H9 (cell line): ENCODE data around the gene SRP68. TPM values are rescaled to one million over a fixed set of nuclear protein-coding genes. Genes with fewer than 3 reads are reported as not detected.

Experiments used
- DNase-seq: peaks from one replicate; pipeline ENCODE4 v3.0.0-alpha.2; 2017
- H2AFZ ChIP-seq: one replicate; pipeline ENCODE4 v1.6.1; 2013; ENCODE audit warnings: mild to moderate bottlenecking, low read length, control low read depth, moderate library complexity
- H2AK5ac ChIP-seq: 2 replicates; pipeline ENCODE4 v1.6.1; 2013; ENCODE audit warnings: low read length, control low read depth, mixed read lengths; ENCODE audit not compliant: insufficient read length
- H2BK120ac ChIP-seq: one replicate; pipeline ENCODE4 v1.6.1; 2013; ENCODE audit warnings: low read depth, mild to moderate bottlenecking, low read length, control low read depth, inconsistent platforms; ENCODE audit not compliant: poor library complexity, severe bottlenecking
- H2BK12ac ChIP-seq: 2 replicates; pipeline ENCODE4 v1.6.1; 2013; ENCODE audit warnings: low read length, control low read depth, mixed read lengths, low read depth; ENCODE audit not compliant: insufficient read length
- H2BK15ac ChIP-seq: 2 replicates; pipeline ENCODE4 v1.6.1; 2013; ENCODE audit warnings: low read depth, low read length, control low read depth
- H2BK20ac ChIP-seq: one replicate; pipeline ENCODE4 v1.6.1; 2013; ENCODE audit warnings: low read depth, mild to moderate bottlenecking, low read length, control low read depth, inconsistent platforms; ENCODE audit not compliant: poor library complexity, severe bottlenecking
- H2BK5ac ChIP-seq: 2 replicates; pipeline ENCODE4 v1.6.1; 2013; ENCODE audit warnings: low read length, control low read depth, mixed read lengths; ENCODE audit not compliant: insufficient read length
- H3K14ac ChIP-seq: 2 replicates; pipeline ENCODE4 v1.6.1; 2013; ENCODE audit warnings: low read length, control low read depth; ENCODE audit not compliant: insufficient read depth
- H3K18ac ChIP-seq: 2 replicates; pipeline ENCODE4 v1.6.1; 2013; ENCODE audit warnings: low read depth, mild to moderate bottlenecking, mixed read lengths, low read length, control low read depth; ENCODE audit not compliant: insufficient read length
- H3K23ac ChIP-seq: 2 replicates; pipeline ENCODE4 v1.6.1; 2013; ENCODE audit warnings: low read length, control low read depth, mixed read lengths, low read depth; ENCODE audit not compliant: insufficient read length
- H3K23me2 ChIP-seq: 2 replicates; pipeline ENCODE4 v1.6.1; 2013; ENCODE audit warnings: low read depth, mild to moderate bottlenecking, mixed read lengths, low read length, control low read depth; ENCODE audit not compliant: insufficient read length, poor library complexity, severe bottlenecking
- H3K27ac ChIP-seq: 2 replicates; pipeline ENCODE4 v1.5.1; 2013; ENCODE audit warnings: low read length, control low read depth, mixed read lengths, low read depth; ENCODE audit not compliant: insufficient read length
- H3K27me3 ChIP-seq: 2 replicates; pipeline ENCODE4 v1.6.1; 2013; ENCODE audit warnings: low read length, control low read depth, inconsistent platforms; ENCODE audit not compliant: insufficient read depth
- H3K4ac ChIP-seq: 2 replicates; pipeline ENCODE4 v1.6.1; 2013; ENCODE audit warnings: low read depth, mild to moderate bottlenecking, control low read depth, inconsistent platforms, low read length, moderate library complexity
- H3K4me1 ChIP-seq: 2 replicates; pipeline ENCODE4 v1.6.1; 2013; ENCODE audit warnings: low read length, control low read depth, inconsistent platforms; ENCODE audit not compliant: insufficient read depth
- H3K4me2 ChIP-seq: 2 replicates; pipeline ENCODE4 v1.6.1; 2013; ENCODE audit warnings: low read length, control low read depth, mixed read lengths; ENCODE audit not compliant: insufficient read length, insufficient read depth
- H3K56ac ChIP-seq: 2 replicates; pipeline ENCODE4 v1.6.1; 2013; ENCODE audit warnings: low read depth, mild to moderate bottlenecking, mixed read lengths, low read length, control low read depth; ENCODE audit not compliant: insufficient read length
- H3K79me1 ChIP-seq: 2 replicates; pipeline ENCODE4 v1.6.1; 2013; ENCODE audit warnings: low read depth, mild to moderate bottlenecking, moderate library complexity, low read length, control low read depth, inconsistent platforms; ENCODE audit not compliant: insufficient read depth, poor library complexity, severe bottlenecking
- H3K79me2 ChIP-seq: 2 replicates; pipeline ENCODE4 v1.6.1; 2013; ENCODE audit warnings: low read length, control low read depth, inconsistent platforms; ENCODE audit not compliant: insufficient read depth
- H3K9ac ChIP-seq: 2 replicates; pipeline ENCODE4 v1.6.1; 2013; ENCODE audit warnings: low read length, control low read depth, mixed read lengths; ENCODE audit not compliant: insufficient read length; ENCODE audit errors: extremely low read depth
- H3K9me3 ChIP-seq: one replicate; pipeline ENCODE4 v1.6.1; 2013; ENCODE audit warnings: low read depth, low read length, inconsistent platforms; ENCODE audit not compliant: control insufficient read depth
- H3T11ph ChIP-seq: one replicate; pipeline ENCODE4 v1.6.1; 2013; ENCODE audit warnings: mild to moderate bottlenecking, low read length, control low read depth, inconsistent platforms
- H4K20me1 ChIP-seq: one replicate; pipeline ENCODE4 v1.6.1; 2013; ENCODE audit not compliant: control insufficient read depth, insufficient read length, insufficient read depth
- H4K5ac ChIP-seq: 2 replicates; pipeline ENCODE4 v1.6.1; 2013; ENCODE audit warnings: low read depth, mild to moderate bottlenecking, mixed read lengths, low read length, control low read depth; ENCODE audit not compliant: insufficient read length
- H4K8ac ChIP-seq: replicated peaks from 2 replicates; pipeline ENCODE4 v1.6.1; 2013; ENCODE audit warnings: low read length, control low read depth, mixed read lengths, low read depth; ENCODE audit not compliant: insufficient read length
- H4K91ac ChIP-seq: 2 replicates; pipeline ENCODE4 v1.6.1; 2013; ENCODE audit warnings: low read depth, mild to moderate bottlenecking, moderate library complexity, mixed read lengths, low read length, control low read depth; ENCODE audit not compliant: insufficient read length
- H3K27ac Mint-ChIP-seq, 3 experiments: 2 replicates in 2 of 3; 3 replicates in 1 of 3; pipeline ENCODE4 v1.8.0; 2020 to 2021; ENCODE audit warnings: mixed read lengths in 3 of 3, mild to moderate bottlenecking in 1 of 3, moderate library complexity in 1 of 3
- H3K27me3 Mint-ChIP-seq: 2 replicates; pipeline ENCODE4 v1.8.0; 2021; ENCODE audit warnings: low read depth, mild to moderate bottlenecking, moderate library complexity, mixed read lengths
- H3K36me3 Mint-ChIP-seq, 3 experiments: 2 replicates in 2 of 3; 3 replicates in 1 of 3; pipeline ENCODE4 v1.8.0; 2020 to 2021; ENCODE audit warnings: low read depth in 3 of 3, mixed read lengths in 3 of 3; ENCODE audit not compliant: insufficient read depth in 1 of 3
- H3K4me1 Mint-ChIP-seq, 2 experiments: 2 replicates each; pipeline ENCODE4 v1.8.0; 2020; ENCODE audit warnings: mixed read lengths in 2 of 2
- H3K4me3 Mint-ChIP-seq, 2 experiments: 2 replicates in 1 of 2; 3 replicates in 1 of 2; pipeline ENCODE4 v1.8.0; 2020 to 2021; ENCODE audit warnings: mild to moderate bottlenecking in 2 of 2, mixed read lengths in 2 of 2, moderate library complexity in 1 of 2
- H3K9me3 Mint-ChIP-seq, 2 experiments: 2 replicates in 1 of 2; 3 replicates in 1 of 2; pipeline ENCODE4 v1.8.0; 2020; ENCODE audit warnings: mild to moderate bottlenecking in 2 of 2, mixed read lengths in 2 of 2, moderate library complexity in 1 of 2
- WGBS: extraction: QIAGEN DNeasy Blood & Tissue Kit; methylation state at CpG from one replicate; pipeline ENCODE4 v1.1.7; 2013; ENCODE audit warnings: missing lambda C conversion rate, low lambda C conversion rate, mixed read lengths; ENCODE audit not compliant: insufficient read length; ENCODE audit errors: extremely low coverage; 5-methylcytosine and 5-hydroxymethylcytosine counted together
- total RNA-seq: library from RNA; stranded (reverse); gene quantifications from 2 replicates; pipeline ENCODE4 v1.2.1, GENCODE V29; 2021
- TF ChIP-seq, protein P1 (sequence below): fragments of 200-600 bp; sonication (generic); conservative IDR thresholded peaks from 3 replicates; pipeline ENCODE4 v1.8.0; 2021; ENCODE audit warnings: antibody characterized with exemption, mild to moderate bottlenecking

SRP68 gene
- total RNA-seq, 1 experiment from 2014 or later: 86.1 TPM

DNA sequence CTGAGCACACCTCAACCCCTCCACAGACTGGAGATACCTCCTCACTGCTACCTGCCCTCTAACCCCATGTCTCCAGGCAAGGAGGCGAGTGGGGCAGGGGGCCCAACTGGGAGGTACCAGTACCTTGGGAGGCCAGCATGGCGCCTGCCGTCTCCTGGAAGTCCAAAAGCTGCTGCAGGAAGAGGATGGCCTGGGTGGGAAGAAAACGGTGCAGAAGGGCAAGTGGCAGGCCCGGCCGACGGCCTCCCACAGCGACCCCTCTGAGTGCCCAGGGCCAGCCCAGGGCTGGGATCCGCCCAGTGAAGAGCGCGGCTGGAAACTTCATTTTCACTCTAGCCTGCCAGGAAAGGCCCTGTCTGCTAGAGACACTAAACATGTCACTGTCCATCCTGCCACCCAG, 15.2 kb upstream of the SRP68 start:
- Histone ChIP-seq H3K14ac (no peak overlapping the region), H2AK5ac (no peak overlapping the region), H3K27ac (no peak overlapping the region), H4K8ac (no peak overlapping the region), H2BK15ac (no peak overlapping the region), H3K56ac (no peak overlapping the region), H3T11ph (no peak overlapping the region), H4K5ac (no peak overlapping the region), H3K4me1 (no peaks in the 10 kb centered on the region), H3K9me3 (no peaks in the 10 kb centered on the region), H3K18ac (no peak overlapping the region), H3K27me3 (no peaks in the 10 kb centered on the region), H3K9ac (no peak overlapping the region), H4K91ac (no peak overlapping the region), H2BK5ac (no peak overlapping the region), H3K79me1 (no peaks in the 10 kb centered on the region), H3K79me2 (no peaks in the 10 kb centered on the region), H3K23ac (no peak overlapping the region), H3K23me2 (no peaks in the 10 kb centered on the region), H2BK120ac (no peak overlapping the region), H4K20me1 (no peaks in the 10 kb centered on the region), H2BK20ac (no peak overlapping the region), H3K4ac (no peak overlapping the region), H2AFZ (no peak overlapping the region), H3K4me2 (no peak overlapping the region), H2BK12ac (no peak overlapping the region)
- Mint-ChIP-seq H3K9me3 (no peaks in the 10 kb centered on the region), H3K36me3 (peaks cover 18 to 82% (median 78%) of the 10 kb centered on the region in 3 experiments; a peak in 6 of 7 replicates), H3K4me3 (no peak overlapping the region), H3K4me1 (no peaks in the 10 kb centered on the region), H3K27me3 (no peaks in the 10 kb centered on the region), H3K27ac (no peak overlapping the region)
- TF ChIP-seq, protein P1, sequence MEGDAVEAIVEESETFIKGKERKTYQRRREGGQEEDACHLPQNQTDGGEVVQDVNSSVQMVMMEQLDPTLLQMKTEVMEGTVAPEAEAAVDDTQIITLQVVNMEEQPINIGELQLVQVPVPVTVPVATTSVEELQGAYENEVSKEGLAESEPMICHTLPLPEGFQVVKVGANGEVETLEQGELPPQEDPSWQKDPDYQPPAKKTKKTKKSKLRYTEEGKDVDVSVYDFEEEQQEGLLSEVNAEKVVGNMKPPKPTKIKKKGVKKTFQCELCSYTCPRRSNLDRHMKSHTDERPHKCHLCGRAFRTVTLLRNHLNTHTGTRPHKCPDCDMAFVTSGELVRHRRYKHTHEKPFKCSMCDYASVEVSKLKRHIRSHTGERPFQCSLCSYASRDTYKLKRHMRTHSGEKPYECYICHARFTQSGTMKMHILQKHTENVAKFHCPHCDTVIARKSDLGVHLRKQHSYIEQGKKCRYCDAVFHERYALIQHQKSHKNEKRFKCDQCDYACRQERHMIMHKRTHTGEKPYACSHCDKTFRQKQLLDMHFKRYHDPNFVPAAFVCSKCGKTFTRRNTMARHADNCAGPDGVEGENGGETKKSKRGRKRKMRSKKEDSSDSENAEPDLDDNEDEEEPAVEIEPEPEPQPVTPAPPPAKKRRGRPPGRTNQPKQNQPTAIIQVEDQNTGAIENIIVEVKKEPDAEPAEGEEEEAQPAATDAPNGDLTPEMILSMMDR: no peak
- no peak for DNase-seq
- no CpG with 5 or more reads among the region's 11 CpGs for whole genome bisulfite sequencing
